GM23338 (cell line): Measurements from ENCODE around the gene PPP2R5A. TPM values are rescaled to one million over a fixed set of nuclear protein-coding genes. Genes with fewer than 3 reads are reported as not detected.

ENCODE experiments used
- ATAC-seq: fragments of 200-7000 bp; cut with Tn5 transposase; 3 replicates; pipeline ENCODE4 v1.9.1; 2020
- DNase-seq: peaks from one replicate; pipeline ENCODE4 v3.0.0-alpha.2; 2015; ENCODE audit warnings: low spot score
- H2AFZ ChIP-seq: fragments of 200-600 bp; sonication (generic); 2 replicates; pipeline ENCODE4 v1.8.0; 2016; ENCODE audit warnings: antibody characterized with exemption, mild to moderate bottlenecking, moderate library complexity
- H3F3A ChIP-seq: fragments of 200-600 bp; sonication (generic); replicated peaks from 2 replicates; pipeline ENCODE4 v1.8.0; 2017; ENCODE audit warnings: antibody characterized with exemption, mixed run types, low read depth
- H3K27ac ChIP-seq: fragments of 200-600 bp; sonication (generic); 2 replicates; pipeline ENCODE4 v1.6.1; 2016; ENCODE audit warnings: low read depth
- H3K27me3 ChIP-seq: fragments of 200-600 bp; sonication (generic); 2 replicates; pipeline ENCODE4 v1.8.0; 2016; ENCODE audit warnings: mild to moderate bottlenecking, mixed run types, moderate library complexity; ENCODE audit not compliant: insufficient read depth
- H3K36me3 ChIP-seq: fragments of 200-600 bp; sonication (generic); 2 replicates; pipeline ENCODE4 v1.8.0; 2016; ENCODE audit warnings: mild to moderate bottlenecking; ENCODE audit not compliant: insufficient read depth
- H3K4me1 ChIP-seq: fragments of 200-600 bp; sonication (generic); 2 replicates; pipeline ENCODE4 v1.8.0; 2016; ENCODE audit warnings: mild to moderate bottlenecking, moderate library complexity; ENCODE audit not compliant: insufficient read depth
- H3K4me2 ChIP-seq: fragments of 200-600 bp; sonication (generic); 2 replicates; pipeline ENCODE4 v1.7.1; 2017; ENCODE audit warnings: mixed run types
- H3K4me3 ChIP-seq: fragments of 200-600 bp; sonication (generic); 2 replicates; pipeline ENCODE4 v1.6.1; 2016; ENCODE audit warnings: mixed run types
- H3K79me2 ChIP-seq: fragments of 200-600 bp; sonication (generic); replicated peaks from 2 replicates; pipeline ENCODE4 v1.8.0; 2017; ENCODE audit warnings: mild to moderate bottlenecking; ENCODE audit not compliant: insufficient read depth
- H3K9me2 ChIP-seq: fragments of 200-600 bp; sonication (generic); 2 replicates; pipeline ENCODE4 v1.8.0; 2017; ENCODE audit not compliant: insufficient read depth
- H4K20me1 ChIP-seq: fragments of 200-600 bp; sonication (generic); replicated peaks from 2 replicates; pipeline ENCODE4 v1.8.0; 2017; ENCODE audit warnings: mild to moderate bottlenecking; ENCODE audit not compliant: insufficient read depth
- H3K27ac Mint-ChIP-seq: 2 replicates; pipeline ENCODE4 v1.8.0; 2020; ENCODE audit warnings: inconsistent platforms, mild to moderate bottlenecking, moderate library complexity, mixed read lengths
- H3K27me3 Mint-ChIP-seq: 3 replicates; pipeline ENCODE4 v1.8.0; 2022; ENCODE audit warnings: low read depth, mild to moderate bottlenecking, moderate library complexity, mixed read lengths, inconsistent platforms; ENCODE audit not compliant: insufficient read depth, poor library complexity
- H3K36me3 Mint-ChIP-seq: 3 replicates; pipeline ENCODE4 v1.8.0; 2021; ENCODE audit warnings: low read depth, mild to moderate bottlenecking, inconsistent platforms, moderate library complexity, mixed read lengths
- H3K4me1 Mint-ChIP-seq: 3 replicates; pipeline ENCODE4 v1.8.0; 2020; ENCODE audit warnings: mild to moderate bottlenecking, inconsistent platforms, mixed read lengths
- H3K4me3 Mint-ChIP-seq: 3 replicates; pipeline ENCODE4 v1.8.0; 2021; ENCODE audit warnings: moderate library complexity, mild to moderate bottlenecking, inconsistent platforms, mixed read lengths
- H3K9me3 Mint-ChIP-seq: 3 replicates; pipeline ENCODE4 v1.8.0; 2020; ENCODE audit warnings: moderate library complexity, mild to moderate bottlenecking, inconsistent platforms, mixed read lengths
- EZH2 ChIP-seq: fragments of 200-600 bp; sonication (generic); IDR thresholded peaks from one replicate; pipeline ENCODE4 v1.8.0; 2017; ENCODE audit warnings: antibody characterized with exemption, mild to moderate bottlenecking, low read depth; ENCODE audit not compliant: unreplicated experiment
- JUNB ChIP-seq: IDR thresholded peaks from one replicate; pipeline ENCODE4 v1.6.1; 2016; ENCODE audit warnings: antibody characterized with exemption; ENCODE audit not compliant: unreplicated experiment
- STAT1 ChIP-seq: IDR thresholded peaks from one replicate; pipeline ENCODE4 v1.6.1; 2016; ENCODE audit warnings: antibody characterized with exemption; ENCODE audit not compliant: unreplicated experiment
- polyA plus RNA-seq: library from polyadenylated mRNA; unstranded; fragments of >200 nt; fragmentation: Nextera tagmentation; extraction: Ambion mirVana; gene quantifications from 2 replicates; pipeline ENCODE4 v1.2.1, GENCODE V29; 2016
- total RNA-seq: library from RNA; depleted of rRNA; stranded (reverse); fragments of >200 nt; shearing (Covaris generic); gene quantifications from 2 replicates; pipeline ENCODE4 v1.2.3, GENCODE V29; 2014
- TF ChIP-seq, protein P1 (sequence below): fragments of 250-450 bp; sonication (Bioruptor Pico); IDR thresholded peaks from 2 replicates; pipeline ENCODE4 v1.5.0; 2020; ENCODE audit warnings: mild to moderate bottlenecking, moderate library complexity
- TF ChIP-seq, protein P2 (sequence below): IDR thresholded peaks from 2 replicates; pipeline ENCODE4 v1.6.1; 2016; ENCODE audit warnings: antibody characterized with exemption

PPP2R5A gene
- total and polyA plus RNA-seq, 2 experiments from 2014 or later = 16.2 to 43.5 TPM

DNA sequence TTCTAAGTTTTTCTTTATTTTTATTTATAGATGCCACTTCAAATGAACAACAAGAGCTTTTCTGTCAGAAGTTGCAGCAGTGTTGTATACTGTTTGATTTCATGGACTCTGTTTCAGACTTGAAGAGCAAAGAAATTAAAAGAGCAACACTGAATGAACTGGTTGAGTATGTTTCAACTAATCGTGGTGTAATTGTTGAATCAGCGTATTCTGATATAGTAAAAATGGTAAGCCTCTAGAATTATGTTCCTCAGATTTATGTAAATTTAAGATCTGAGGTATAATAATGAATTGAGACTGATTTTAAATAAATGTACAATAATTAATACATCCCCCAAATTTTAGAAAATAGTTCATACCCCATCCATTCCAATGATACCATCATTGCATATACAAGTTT is 43.9 kb downstream of the PPP2R5A start (continued):
- TF ChIP-seq, protein P1, sequence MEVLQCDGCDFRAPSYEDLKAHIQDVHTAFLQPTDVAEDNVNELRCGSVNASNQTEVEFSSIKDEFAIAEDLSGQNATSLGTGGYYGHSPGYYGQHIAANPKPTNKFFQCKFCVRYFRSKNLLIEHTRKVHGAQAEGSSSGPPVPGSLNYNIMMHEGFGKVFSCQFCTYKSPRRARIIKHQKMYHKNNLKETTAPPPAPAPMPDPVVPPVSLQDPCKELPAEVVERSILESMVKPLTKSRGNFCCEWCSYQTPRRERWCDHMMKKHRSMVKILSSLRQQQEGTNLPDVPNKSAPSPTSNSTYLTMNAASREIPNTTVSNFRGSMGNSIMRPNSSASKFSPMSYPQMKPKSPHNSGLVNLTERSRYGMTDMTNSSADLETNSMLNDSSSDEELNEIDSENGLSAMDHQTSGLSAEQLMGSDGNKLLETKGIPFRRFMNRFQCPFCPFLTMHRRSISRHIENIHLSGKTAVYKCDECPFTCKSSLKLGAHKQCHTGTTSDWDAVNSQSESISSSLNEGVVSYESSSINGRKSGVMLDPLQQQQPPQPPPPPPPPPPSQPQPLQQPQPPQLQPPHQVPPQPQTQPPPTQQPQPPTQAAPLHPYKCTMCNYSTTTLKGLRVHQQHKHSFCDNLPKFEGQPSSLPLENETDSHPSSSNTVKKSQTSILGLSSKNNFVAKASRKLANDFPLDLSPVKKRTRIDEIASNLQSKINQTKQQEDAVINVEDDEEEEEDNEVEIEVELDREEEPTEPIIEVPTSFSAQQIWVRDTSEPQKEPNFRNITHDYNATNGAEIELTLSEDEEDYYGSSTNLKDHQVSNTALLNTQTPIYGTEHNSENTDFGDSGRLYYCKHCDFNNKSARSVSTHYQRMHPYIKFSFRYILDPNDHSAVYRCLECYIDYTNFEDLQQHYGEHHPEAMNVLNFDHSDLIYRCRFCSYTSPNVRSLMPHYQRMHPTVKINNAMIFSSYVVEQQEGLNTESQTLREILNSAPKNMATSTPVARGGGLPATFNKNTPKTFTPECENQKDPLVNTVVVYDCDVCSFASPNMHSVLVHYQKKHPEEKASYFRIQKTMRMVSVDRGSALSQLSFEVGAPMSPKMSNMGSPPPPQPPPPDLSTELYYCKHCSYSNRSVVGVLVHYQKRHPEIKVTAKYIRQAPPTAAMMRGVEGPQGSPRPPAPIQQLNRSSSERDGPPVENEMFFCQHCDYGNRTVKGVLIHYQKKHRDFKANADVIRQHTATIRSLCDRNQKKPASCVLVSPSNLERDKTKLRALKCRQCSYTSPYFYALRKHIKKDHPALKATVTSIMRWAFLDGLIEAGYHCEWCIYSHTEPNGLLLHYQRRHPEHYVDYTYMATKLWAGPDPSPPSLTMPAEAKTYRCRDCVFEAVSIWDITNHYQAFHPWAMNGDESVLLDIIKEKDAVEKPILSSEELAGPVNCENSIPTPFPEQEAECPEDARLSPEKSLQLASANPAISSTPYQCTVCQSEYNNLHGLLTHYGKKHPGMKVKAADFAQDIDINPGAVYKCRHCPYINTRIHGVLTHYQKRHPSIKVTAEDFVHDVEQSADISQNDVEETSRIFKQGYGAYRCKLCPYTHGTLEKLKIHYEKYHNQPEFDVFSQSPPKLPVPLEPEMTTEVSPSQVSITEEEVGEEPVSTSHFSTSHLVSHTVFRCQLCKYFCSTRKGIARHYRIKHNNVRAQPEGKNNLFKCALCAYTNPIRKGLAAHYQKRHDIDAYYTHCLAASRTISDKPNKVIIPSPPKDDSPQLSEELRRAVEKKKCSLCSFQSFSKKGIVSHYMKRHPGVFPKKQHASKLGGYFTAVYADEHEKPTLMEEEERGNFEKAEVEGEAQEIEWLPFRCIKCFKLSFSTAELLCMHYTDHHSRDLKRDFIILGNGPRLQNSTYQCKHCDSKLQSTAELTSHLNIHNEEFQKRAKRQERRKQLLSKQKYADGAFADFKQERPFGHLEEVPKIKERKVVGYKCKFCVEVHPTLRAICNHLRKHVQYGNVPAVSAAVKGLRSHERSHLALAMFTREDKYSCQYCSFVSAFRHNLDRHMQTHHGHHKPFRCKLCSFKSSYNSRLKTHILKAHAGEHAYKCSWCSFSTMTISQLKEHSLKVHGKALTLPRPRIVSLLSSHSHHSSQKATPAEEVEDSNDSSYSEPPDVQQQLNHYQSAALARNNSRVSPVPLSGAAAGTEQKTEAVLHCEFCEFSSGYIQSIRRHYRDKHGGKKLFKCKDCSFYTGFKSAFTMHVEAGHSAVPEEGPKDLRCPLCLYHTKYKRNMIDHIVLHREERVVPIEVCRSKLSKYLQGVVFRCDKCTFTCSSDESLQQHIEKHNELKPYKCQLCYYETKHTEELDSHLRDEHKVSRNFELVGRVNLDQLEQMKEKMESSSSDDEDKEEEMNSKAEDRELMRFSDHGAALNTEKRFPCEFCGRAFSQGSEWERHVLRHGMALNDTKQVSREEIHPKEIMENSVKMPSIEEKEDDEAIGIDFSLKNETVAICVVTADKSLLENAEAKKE = no peak

DNA sequence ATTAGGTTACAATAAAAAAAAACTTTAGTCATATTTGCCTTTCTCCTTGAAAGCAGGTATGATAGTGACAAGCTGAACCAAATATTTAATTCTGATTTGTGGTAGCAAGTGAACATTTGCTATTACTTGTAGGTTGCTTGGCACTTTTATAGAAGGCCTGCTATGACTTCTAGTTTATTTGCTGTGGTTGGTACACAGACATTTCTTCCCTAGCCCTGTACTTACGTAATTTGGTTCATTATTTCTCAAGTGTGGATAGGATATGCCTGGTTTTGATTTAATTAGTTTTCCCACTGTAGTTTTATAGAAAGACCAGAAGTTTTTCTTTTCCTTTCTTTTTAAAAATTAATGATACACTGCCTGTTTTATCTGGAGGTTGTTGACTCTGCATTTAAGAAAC is 55.9 kb downstream of the PPP2R5A start:
- Histone ChIP-seq H3K9me2 (no peaks in the 10 kb centered on the region), H2AFZ (no peak overlapping the region), H3K27ac (no peak overlapping the region), H3K79me2 (no peaks in the 10 kb centered on the region), H3K4me1 (no peaks in the 10 kb centered on the region), H3K4me2 (no peak overlapping the region), H3K27me3 (no peaks in the 10 kb centered on the region), H4K20me1 (no peaks in the 10 kb centered on the region), H3F3A (no peaks in the 10 kb centered on the region), H3K4me3 (no peak overlapping the region), H3K36me3 (peaks cover 4% of the 10 kb centered on the region; the same call in 1 of the 2 replicates)
- H3K27me3 Mint-ChIP-seq = no peaks in the 10 kb centered on the region
- no peak overlapping the region for H3K4me3 Mint-ChIP-seq
- no peak for ATAC-seq
- TF ChIP-seq EZH2 (no peak), STAT1 (no peak), JUNB (no peak)
- TF ChIP-seq, protein P1 = no peak
- TF ChIP-seq, protein P2, sequence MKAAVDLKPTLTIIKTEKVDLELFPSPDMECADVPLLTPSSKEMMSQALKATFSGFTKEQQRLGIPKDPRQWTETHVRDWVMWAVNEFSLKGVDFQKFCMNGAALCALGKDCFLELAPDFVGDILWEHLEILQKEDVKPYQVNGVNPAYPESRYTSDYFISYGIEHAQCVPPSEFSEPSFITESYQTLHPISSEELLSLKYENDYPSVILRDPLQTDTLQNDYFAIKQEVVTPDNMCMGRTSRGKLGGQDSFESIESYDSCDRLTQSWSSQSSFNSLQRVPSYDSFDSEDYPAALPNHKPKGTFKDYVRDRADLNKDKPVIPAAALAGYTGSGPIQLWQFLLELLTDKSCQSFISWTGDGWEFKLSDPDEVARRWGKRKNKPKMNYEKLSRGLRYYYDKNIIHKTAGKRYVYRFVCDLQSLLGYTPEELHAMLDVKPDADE = no peak
- DNase-seq = no peak
- no peak overlapping the region for H3K27ac Mint-ChIP-seq
- H3K4me1 Mint-ChIP-seq = no peaks in the 10 kb centered on the region
- H3K36me3 Mint-ChIP-seq = no peaks in the 10 kb centered on the region
- no peaks in the 10 kb centered on the region for H3K9me3 Mint-ChIP-seq
